GM23338 (cell line): Measurements from ENCODE around the gene NFAT5. TPM values are rescaled to one million over a fixed set of nuclear protein-coding genes. Genes with fewer than 3 reads are reported as not detected.

ENCODE experiments used
- ATAC-seq: fragments of 200-7000 bp; cut with Tn5 transposase; 3 replicates; pipeline ENCODE4 v1.9.1; 2020
- DNase-seq: peaks from one replicate; pipeline ENCODE4 v3.0.0-alpha.2; 2015; ENCODE audit warnings: low spot score
- H2AFZ ChIP-seq: fragments of 200-600 bp; sonication (generic); 2 replicates; pipeline ENCODE4 v1.8.0; 2016; ENCODE audit warnings: antibody characterized with exemption, mild to moderate bottlenecking, moderate library complexity
- H3F3A ChIP-seq: fragments of 200-600 bp; sonication (generic); replicated peaks from 2 replicates; pipeline ENCODE4 v1.8.0; 2017; ENCODE audit warnings: antibody characterized with exemption, mixed run types, low read depth
- H3K27ac ChIP-seq: fragments of 200-600 bp; sonication (generic); 2 replicates; pipeline ENCODE4 v1.6.1; 2016; ENCODE audit warnings: low read depth
- H3K27me3 ChIP-seq: fragments of 200-600 bp; sonication (generic); 2 replicates; pipeline ENCODE4 v1.8.0; 2016; ENCODE audit warnings: mild to moderate bottlenecking, mixed run types, moderate library complexity; ENCODE audit not compliant: insufficient read depth
- H3K36me3 ChIP-seq: fragments of 200-600 bp; sonication (generic); 2 replicates; pipeline ENCODE4 v1.8.0; 2016; ENCODE audit warnings: mild to moderate bottlenecking; ENCODE audit not compliant: insufficient read depth
- H3K4me1 ChIP-seq: fragments of 200-600 bp; sonication (generic); 2 replicates; pipeline ENCODE4 v1.8.0; 2016; ENCODE audit warnings: mild to moderate bottlenecking, moderate library complexity; ENCODE audit not compliant: insufficient read depth
- H3K4me2 ChIP-seq: fragments of 200-600 bp; sonication (generic); 2 replicates; pipeline ENCODE4 v1.7.1; 2017; ENCODE audit warnings: mixed run types
- H3K4me3 ChIP-seq: fragments of 200-600 bp; sonication (generic); 2 replicates; pipeline ENCODE4 v1.6.1; 2016; ENCODE audit warnings: mixed run types
- H3K79me2 ChIP-seq: fragments of 200-600 bp; sonication (generic); replicated peaks from 2 replicates; pipeline ENCODE4 v1.8.0; 2017; ENCODE audit warnings: mild to moderate bottlenecking; ENCODE audit not compliant: insufficient read depth
- H3K9me2 ChIP-seq: fragments of 200-600 bp; sonication (generic); 2 replicates; pipeline ENCODE4 v1.8.0; 2017; ENCODE audit not compliant: insufficient read depth
- H4K20me1 ChIP-seq: fragments of 200-600 bp; sonication (generic); replicated peaks from 2 replicates; pipeline ENCODE4 v1.8.0; 2017; ENCODE audit warnings: mild to moderate bottlenecking; ENCODE audit not compliant: insufficient read depth
- H3K27ac Mint-ChIP-seq: 2 replicates; pipeline ENCODE4 v1.8.0; 2020; ENCODE audit warnings: inconsistent platforms, mild to moderate bottlenecking, moderate library complexity, mixed read lengths
- H3K27me3 Mint-ChIP-seq: 3 replicates; pipeline ENCODE4 v1.8.0; 2022; ENCODE audit warnings: low read depth, mild to moderate bottlenecking, moderate library complexity, mixed read lengths, inconsistent platforms; ENCODE audit not compliant: insufficient read depth, poor library complexity
- H3K36me3 Mint-ChIP-seq: 3 replicates; pipeline ENCODE4 v1.8.0; 2021; ENCODE audit warnings: low read depth, mild to moderate bottlenecking, inconsistent platforms, moderate library complexity, mixed read lengths
- H3K4me1 Mint-ChIP-seq: 3 replicates; pipeline ENCODE4 v1.8.0; 2020; ENCODE audit warnings: mild to moderate bottlenecking, inconsistent platforms, mixed read lengths
- H3K4me3 Mint-ChIP-seq: 3 replicates; pipeline ENCODE4 v1.8.0; 2021; ENCODE audit warnings: moderate library complexity, mild to moderate bottlenecking, inconsistent platforms, mixed read lengths
- H3K9me3 Mint-ChIP-seq: 3 replicates; pipeline ENCODE4 v1.8.0; 2020; ENCODE audit warnings: moderate library complexity, mild to moderate bottlenecking, inconsistent platforms, mixed read lengths
- CREB1 ChIP-seq: fragments of 250-450 bp; sonication (Bioruptor Pico); IDR thresholded peaks from 2 replicates; pipeline ENCODE4 v1.5.0; 2020; ENCODE audit warnings: low read depth, mild to moderate bottlenecking, moderate library complexity
- ETS1 ChIP-seq: IDR thresholded peaks from 2 replicates; pipeline ENCODE4 v1.6.1; 2016; ENCODE audit warnings: antibody characterized with exemption
- EZH2 ChIP-seq: fragments of 200-600 bp; sonication (generic); IDR thresholded peaks from one replicate; pipeline ENCODE4 v1.8.0; 2017; ENCODE audit warnings: antibody characterized with exemption, mild to moderate bottlenecking, low read depth; ENCODE audit not compliant: unreplicated experiment
- EZH2phosphoT487 ChIP-seq: fragments of 200-600 bp; sonication (generic); IDR thresholded peaks from one replicate; pipeline ENCODE4 v1.8.1; 2018; ENCODE audit warnings: antibody characterized with exemption; ENCODE audit not compliant: unreplicated experiment
- POLR2AphosphoS5 ChIP-seq: IDR thresholded peaks from 2 replicates; pipeline ENCODE4 v1.6.1; 2016; ENCODE audit warnings: antibody characterized with exemption, low read depth
- STAT1 ChIP-seq: IDR thresholded peaks from one replicate; pipeline ENCODE4 v1.6.1; 2016; ENCODE audit warnings: antibody characterized with exemption; ENCODE audit not compliant: unreplicated experiment
- ZNF331 ChIP-seq: fragments of 250-450 bp; sonication (Bioruptor Pico); IDR thresholded peaks from 2 replicates; pipeline ENCODE4 v1.5.0; 2020; ENCODE audit warnings: low read depth, mild to moderate bottlenecking, moderate library complexity
- polyA plus RNA-seq: library from polyadenylated mRNA; unstranded; fragments of >200 nt; fragmentation: Nextera tagmentation; extraction: Ambion mirVana; gene quantifications from 2 replicates; pipeline ENCODE4 v1.2.1, GENCODE V29; 2016
- total RNA-seq: library from RNA; depleted of rRNA; stranded (reverse); fragments of >200 nt; shearing (Covaris generic); gene quantifications from 2 replicates; pipeline ENCODE4 v1.2.3, GENCODE V29; 2014
- TF ChIP-seq, protein P1 (sequence below), 2 experiments: fragments of 200-600 bp in 1 of 2; sonication (generic) in 1 of 2; conservative IDR thresholded peaks; 2 replicates each; pipeline versions ENCODE4 v1.5.1 to v1.6.1; 2016 to 2017; ENCODE audit warnings: antibody characterized with exemption in 2 of 2, low read depth in 2 of 2, mild to moderate bottlenecking in 2 of 2, moderate library complexity in 1 of 2

The NFAT5 gene
- total and polyA plus RNA-seq, 2 experiments from 2014 or later: 10.6 to 27.0 TPM

DNA sequence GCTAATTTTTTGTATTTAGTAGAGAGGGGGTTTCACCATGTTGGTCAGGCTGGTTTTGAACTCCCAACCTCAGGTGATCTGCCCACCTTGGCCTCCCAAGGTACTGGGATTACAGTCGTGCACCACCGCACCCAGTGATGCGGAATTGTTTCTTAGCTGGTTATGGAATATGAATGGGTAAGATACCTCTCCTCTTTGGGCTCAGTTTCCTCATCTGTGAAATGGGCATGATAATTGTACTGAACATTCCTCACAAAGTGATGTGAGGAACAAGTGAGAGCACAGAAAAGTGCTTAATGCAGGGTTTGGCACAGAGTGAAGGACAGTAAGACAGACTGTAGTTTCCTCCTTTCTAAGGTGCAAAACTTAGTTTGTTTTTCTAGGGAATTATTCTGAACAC is 31.0 kb upstream of the NFAT5 start:
- no peak for ATAC-seq
- Histone ChIP-seq H3K4me1 (peaks cover 4% of the 10 kb centered on the region; the same call in 1 of the 2 replicates), H3K79me2 (no peaks in the 10 kb centered on the region), H2AFZ (no peak overlapping the region; the same call in 1 of the 2 replicates), H3K4me2 (no peak overlapping the region), H3K9me2 (no peaks in the 10 kb centered on the region), H3F3A (no peaks in the 10 kb centered on the region), H3K27me3 (no peaks in the 10 kb centered on the region), H3K36me3 (no peaks in the 10 kb centered on the region), H4K20me1 (no peaks in the 10 kb centered on the region), H3K4me3 (no peak overlapping the region), H3K27ac (no peak overlapping the region)
- no peak overlapping the region for H3K4me3 Mint-ChIP-seq
- no peak overlapping the region for H3K27ac Mint-ChIP-seq
- no peak for DNase-seq
- no peaks in the 10 kb centered on the region for H3K36me3 Mint-ChIP-seq
- no peaks in the 10 kb centered on the region for H3K27me3 Mint-ChIP-seq
- peaks cover 26% of the 10 kb centered on the region for H3K4me1 Mint-ChIP-seq
- no peaks in the 10 kb centered on the region for H3K9me3 Mint-ChIP-seq
- TF ChIP-seq EZH2: no peak
- TF ChIP-seq, protein P1, sequence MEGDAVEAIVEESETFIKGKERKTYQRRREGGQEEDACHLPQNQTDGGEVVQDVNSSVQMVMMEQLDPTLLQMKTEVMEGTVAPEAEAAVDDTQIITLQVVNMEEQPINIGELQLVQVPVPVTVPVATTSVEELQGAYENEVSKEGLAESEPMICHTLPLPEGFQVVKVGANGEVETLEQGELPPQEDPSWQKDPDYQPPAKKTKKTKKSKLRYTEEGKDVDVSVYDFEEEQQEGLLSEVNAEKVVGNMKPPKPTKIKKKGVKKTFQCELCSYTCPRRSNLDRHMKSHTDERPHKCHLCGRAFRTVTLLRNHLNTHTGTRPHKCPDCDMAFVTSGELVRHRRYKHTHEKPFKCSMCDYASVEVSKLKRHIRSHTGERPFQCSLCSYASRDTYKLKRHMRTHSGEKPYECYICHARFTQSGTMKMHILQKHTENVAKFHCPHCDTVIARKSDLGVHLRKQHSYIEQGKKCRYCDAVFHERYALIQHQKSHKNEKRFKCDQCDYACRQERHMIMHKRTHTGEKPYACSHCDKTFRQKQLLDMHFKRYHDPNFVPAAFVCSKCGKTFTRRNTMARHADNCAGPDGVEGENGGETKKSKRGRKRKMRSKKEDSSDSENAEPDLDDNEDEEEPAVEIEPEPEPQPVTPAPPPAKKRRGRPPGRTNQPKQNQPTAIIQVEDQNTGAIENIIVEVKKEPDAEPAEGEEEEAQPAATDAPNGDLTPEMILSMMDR (conservative IDR thresholded peaks at IDR 0.05; ENCODE audit: low read depth in 2 of 2): no peak

- Histone ChIP-seq H3K4me3 (no peak overlapping the region), H3K4me1 (peaks cover 4% of the 10 kb centered on the region; the same call in 1 of the 2 replicates), H3K27ac (no peak overlapping the region), H3K27me3 (no peaks in the 10 kb centered on the region), H3K9me2 (no peaks in the 10 kb centered on the region), H3F3A (no peaks in the 10 kb centered on the region), H3K4me2 (no peak overlapping the region), H3K79me2 (no peaks in the 10 kb centered on the region), H4K20me1 (no peaks in the 10 kb centered on the region), H2AFZ (peak overlapping the region; percentile 93), H3K36me3 (no peaks in the 10 kb centered on the region)
- H3K4me3 Mint-ChIP-seq: no peak overlapping the region
- H3K4me1 Mint-ChIP-seq: peaks cover 21% of the 10 kb centered on the region
- H3K27ac Mint-ChIP-seq: no peak overlapping the region
- TF ChIP-seq EZH2phosphoT487: no peak
- no peak for TF ChIP-seq ETS1
- TF ChIP-seq, protein P1 (conservative IDR thresholded peaks at IDR 0.05; ENCODE audit: low read depth in 2 of 2): no peak
- TF ChIP-seq STAT1: no peak
- TF ChIP-seq EZH2: no peak
- no peak for TF ChIP-seq CREB1 (CRISPR knock-in tag)
- no peak for TF ChIP-seq ZNF331 (CRISPR knock-in tag)
- no peak for TF ChIP-seq POLR2AphosphoS5
- DNase-seq (no peak), ATAC-seq (no peak)
- H3K27me3 Mint-ChIP-seq: no peaks in the 10 kb centered on the region
- H3K36me3 Mint-ChIP-seq: no peaks in the 10 kb centered on the region
- no peaks in the 10 kb centered on the region for H3K9me3 Mint-ChIP-seq
These were observed 30.4 kb upstream of the NFAT5 start for GRCh38 chr16:69535123-69536050.
